ENCODE results near the gene CCNY.

DNA sequence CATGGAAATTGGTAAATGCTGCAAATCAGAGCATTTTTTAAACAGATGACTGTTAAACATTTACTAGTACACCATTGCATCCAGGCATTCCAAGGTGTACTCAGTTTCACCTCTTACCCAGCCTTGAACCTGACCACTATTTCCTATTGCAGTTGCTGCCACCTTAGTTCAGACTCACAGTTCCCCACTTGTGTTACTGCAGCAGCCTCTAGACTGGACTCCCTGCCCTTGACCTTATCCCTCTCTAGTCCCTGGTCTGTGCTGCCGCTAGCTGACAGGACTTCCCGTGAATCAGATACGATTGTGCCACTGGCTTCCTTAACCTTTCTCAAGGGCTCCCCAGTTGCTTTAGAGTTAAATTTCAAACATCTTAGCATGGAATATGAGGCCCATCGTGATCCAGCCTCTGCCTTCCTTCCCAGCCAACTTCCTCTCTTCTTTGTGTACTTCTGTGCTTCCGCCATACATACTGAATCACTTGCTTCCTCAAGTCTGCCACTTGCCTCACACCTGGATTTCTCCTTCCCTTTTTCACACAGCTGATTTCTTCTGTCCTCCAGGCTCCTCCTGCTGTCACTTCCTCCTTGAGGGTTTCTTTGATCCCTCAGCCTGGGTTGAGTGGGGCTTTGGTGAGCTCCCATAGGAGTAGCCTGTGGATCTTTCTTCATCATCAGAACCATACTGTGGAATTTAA lies 150.1 kb downstream of the CCNY start:
- TF ChIP-seq, protein P1, sequence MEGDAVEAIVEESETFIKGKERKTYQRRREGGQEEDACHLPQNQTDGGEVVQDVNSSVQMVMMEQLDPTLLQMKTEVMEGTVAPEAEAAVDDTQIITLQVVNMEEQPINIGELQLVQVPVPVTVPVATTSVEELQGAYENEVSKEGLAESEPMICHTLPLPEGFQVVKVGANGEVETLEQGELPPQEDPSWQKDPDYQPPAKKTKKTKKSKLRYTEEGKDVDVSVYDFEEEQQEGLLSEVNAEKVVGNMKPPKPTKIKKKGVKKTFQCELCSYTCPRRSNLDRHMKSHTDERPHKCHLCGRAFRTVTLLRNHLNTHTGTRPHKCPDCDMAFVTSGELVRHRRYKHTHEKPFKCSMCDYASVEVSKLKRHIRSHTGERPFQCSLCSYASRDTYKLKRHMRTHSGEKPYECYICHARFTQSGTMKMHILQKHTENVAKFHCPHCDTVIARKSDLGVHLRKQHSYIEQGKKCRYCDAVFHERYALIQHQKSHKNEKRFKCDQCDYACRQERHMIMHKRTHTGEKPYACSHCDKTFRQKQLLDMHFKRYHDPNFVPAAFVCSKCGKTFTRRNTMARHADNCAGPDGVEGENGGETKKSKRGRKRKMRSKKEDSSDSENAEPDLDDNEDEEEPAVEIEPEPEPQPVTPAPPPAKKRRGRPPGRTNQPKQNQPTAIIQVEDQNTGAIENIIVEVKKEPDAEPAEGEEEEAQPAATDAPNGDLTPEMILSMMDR (IDR thresholded peaks at IDR 0.05), result no peak
- TF ChIP-seq POLR2A (IDR thresholded peaks at IDR 0.05) (no peak), EP300 (IDR thresholded peaks at IDR 0.05) (no peak)
